ENCODE data around the gene TCHH.

DNA sequence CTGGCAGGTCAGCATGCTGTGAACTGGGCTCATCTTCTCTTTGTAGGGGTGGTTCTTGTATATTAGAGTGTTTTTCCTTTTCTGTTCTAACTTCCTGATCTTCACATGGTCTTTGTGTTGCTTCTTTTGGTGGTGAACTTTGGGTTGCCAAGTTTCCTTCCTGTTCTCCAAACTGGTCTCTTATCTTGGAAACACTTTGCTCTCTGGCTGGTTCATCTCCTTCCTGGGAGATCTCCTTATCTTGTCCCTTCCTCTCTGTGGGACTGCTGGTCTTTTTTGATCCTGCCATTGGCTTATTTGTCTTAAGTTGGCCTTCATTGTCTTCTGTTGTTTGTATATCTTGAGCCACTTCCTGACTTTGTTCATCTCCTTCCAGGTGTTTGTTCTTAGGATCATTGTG is 28.5 kb downstream of the TCHH start:
- TF ChIP-seq RBFOX2 (IDR thresholded peaks at IDR 0.05; ENCODE audit: low read depth, low read length) = no peak
- TF ChIP-seq, protein P1, sequence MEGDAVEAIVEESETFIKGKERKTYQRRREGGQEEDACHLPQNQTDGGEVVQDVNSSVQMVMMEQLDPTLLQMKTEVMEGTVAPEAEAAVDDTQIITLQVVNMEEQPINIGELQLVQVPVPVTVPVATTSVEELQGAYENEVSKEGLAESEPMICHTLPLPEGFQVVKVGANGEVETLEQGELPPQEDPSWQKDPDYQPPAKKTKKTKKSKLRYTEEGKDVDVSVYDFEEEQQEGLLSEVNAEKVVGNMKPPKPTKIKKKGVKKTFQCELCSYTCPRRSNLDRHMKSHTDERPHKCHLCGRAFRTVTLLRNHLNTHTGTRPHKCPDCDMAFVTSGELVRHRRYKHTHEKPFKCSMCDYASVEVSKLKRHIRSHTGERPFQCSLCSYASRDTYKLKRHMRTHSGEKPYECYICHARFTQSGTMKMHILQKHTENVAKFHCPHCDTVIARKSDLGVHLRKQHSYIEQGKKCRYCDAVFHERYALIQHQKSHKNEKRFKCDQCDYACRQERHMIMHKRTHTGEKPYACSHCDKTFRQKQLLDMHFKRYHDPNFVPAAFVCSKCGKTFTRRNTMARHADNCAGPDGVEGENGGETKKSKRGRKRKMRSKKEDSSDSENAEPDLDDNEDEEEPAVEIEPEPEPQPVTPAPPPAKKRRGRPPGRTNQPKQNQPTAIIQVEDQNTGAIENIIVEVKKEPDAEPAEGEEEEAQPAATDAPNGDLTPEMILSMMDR (CRISPR knock-in tag; IDR thresholded peaks at IDR 0.05) = no peak
- no peak for TF ChIP-seq ZBTB1 (CRISPR knock-in tag; IDR thresholded peaks at IDR 0.05; ENCODE audit: borderline replicate concordance)
- no peak for TF ChIP-seq MXI1 (IDR thresholded peaks at IDR 0.05; ENCODE audit: borderline replicate concordance, low read depth, low read length)
